NCI-H510A treated with DMSO at 0.1 percent for 48 hours (cell line): Measurements from ENCODE around the gene GP1BA.

Source experiments
- DNase-seq: peaks from one replicate; lab custom pipeline; 2025; lab: John Stamatoyannopoulos, UW

Gene GP1BA

GRCh38 chr17:4973256-4974114 is 41.4 kb downstream of the GP1BA start:
- no peak for DNase-seq

GRCh38 chr17:4974115-4974670 is 42.1 kb downstream of the GP1BA start:
- no peak for DNase-seq

- no peak for DNase-seq
Measured at GRCh38 chr17:4978726-4979125, 46.6 kb downstream of the GP1BA start.

- DNase-seq: peak; percentile 32
Measured at GRCh38 chr17:4980644-4981216, 48.7 kb downstream of the GP1BA start.

- DNase-seq: no peak
Measured at GRCh38 chr17:4982305-4982704, 50.2 kb downstream of the GP1BA start.
